Glutamatergic neuron (in vitro differentiated cells): ENCODE results near the gene SYN1. TPM values are rescaled to one million over a fixed set of nuclear protein-coding genes. Genes with fewer than 3 reads are reported as not detected.

Experiments
- DNase-seq: peaks from one replicate; pipeline ENCODE4 v3.0.0; 2022
- H3K27ac Mint-ChIP-seq: one replicate; pipeline ENCODE4 v1.8.0; 2020; ENCODE audit warnings: mild to moderate bottlenecking, mixed read lengths, inconsistent platforms; ENCODE audit not compliant: unreplicated experiment
- H3K27me3 Mint-ChIP-seq: one replicate; pipeline ENCODE4 v1.8.0; 2020; ENCODE audit warnings: mild to moderate bottlenecking, moderate library complexity, mixed read lengths, inconsistent platforms; ENCODE audit not compliant: unreplicated experiment
- H3K36me3 Mint-ChIP-seq: one replicate; pipeline ENCODE4 v1.8.0; 2020; ENCODE audit warnings: mild to moderate bottlenecking, mixed read lengths, inconsistent platforms; ENCODE audit not compliant: unreplicated experiment
- H3K4me1 Mint-ChIP-seq: one replicate; pipeline ENCODE4 v1.8.0; 2020; ENCODE audit warnings: mild to moderate bottlenecking, low read depth, mixed read lengths, inconsistent platforms; ENCODE audit not compliant: unreplicated experiment
- H3K4me3 Mint-ChIP-seq: one replicate; pipeline ENCODE4 v1.8.0; 2020; ENCODE audit warnings: mild to moderate bottlenecking, mixed read lengths, inconsistent platforms; ENCODE audit not compliant: unreplicated experiment
- H3K9me3 Mint-ChIP-seq: one replicate; pipeline ENCODE4 v1.8.0; 2020; ENCODE audit warnings: mild to moderate bottlenecking, moderate library complexity, mixed read lengths, inconsistent platforms; ENCODE audit not compliant: unreplicated experiment
- total RNA-seq: library from RNA; stranded (reverse); fragmentation: NEBNext Ultra II Directional; extraction: Animal tissue kit (Norgen Biotek cat#: 25700); gene quantifications from one replicate; pipeline ENCODE4 v1.2.1, GENCODE V29; 2021; ENCODE audit not compliant: unreplicated experiment
- TF ChIP-seq, protein P1 (sequence below): fragments of 200-600 bp; sonication (generic); IDR thresholded peaks from one replicate; pipeline ENCODE4 v1.5.0; 2021; ENCODE audit not compliant: partially characterized antibody, unreplicated experiment

Gene SYN1
- total RNA-seq, 1 donor from 2014 or later = 34.2 TPM

DNA sequence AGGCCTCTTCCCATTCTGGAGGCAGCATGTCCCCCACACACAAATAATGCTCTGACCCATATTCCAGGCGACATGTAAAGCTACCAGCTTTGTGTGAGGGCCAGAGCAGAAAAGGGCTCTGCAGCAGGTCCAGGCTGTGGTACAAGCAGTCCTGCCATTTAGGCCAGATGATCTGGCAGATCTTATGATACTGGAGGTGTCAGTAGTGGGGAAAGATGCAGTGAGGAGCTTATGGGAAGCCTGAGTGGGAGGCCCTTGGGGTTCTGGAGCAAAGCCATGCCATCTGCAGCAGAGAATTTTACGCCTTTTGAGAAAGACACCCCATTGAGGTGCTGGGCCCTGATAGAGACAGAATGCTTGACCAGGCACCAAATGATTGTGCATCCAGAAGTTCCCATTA lies 7.7 kb downstream of the SYN1 start:
- Mint-ChIP-seq H3K36me3 (no peaks in the 10 kb centered on the region), H3K27ac (no peak overlapping the region), H3K9me3 (peaks cover 1% of the 10 kb centered on the region), H3K4me3 (no peak overlapping the region), H3K4me1 (no peaks in the 10 kb centered on the region), H3K27me3 (no peaks in the 10 kb centered on the region)
- TF ChIP-seq, protein P1, sequence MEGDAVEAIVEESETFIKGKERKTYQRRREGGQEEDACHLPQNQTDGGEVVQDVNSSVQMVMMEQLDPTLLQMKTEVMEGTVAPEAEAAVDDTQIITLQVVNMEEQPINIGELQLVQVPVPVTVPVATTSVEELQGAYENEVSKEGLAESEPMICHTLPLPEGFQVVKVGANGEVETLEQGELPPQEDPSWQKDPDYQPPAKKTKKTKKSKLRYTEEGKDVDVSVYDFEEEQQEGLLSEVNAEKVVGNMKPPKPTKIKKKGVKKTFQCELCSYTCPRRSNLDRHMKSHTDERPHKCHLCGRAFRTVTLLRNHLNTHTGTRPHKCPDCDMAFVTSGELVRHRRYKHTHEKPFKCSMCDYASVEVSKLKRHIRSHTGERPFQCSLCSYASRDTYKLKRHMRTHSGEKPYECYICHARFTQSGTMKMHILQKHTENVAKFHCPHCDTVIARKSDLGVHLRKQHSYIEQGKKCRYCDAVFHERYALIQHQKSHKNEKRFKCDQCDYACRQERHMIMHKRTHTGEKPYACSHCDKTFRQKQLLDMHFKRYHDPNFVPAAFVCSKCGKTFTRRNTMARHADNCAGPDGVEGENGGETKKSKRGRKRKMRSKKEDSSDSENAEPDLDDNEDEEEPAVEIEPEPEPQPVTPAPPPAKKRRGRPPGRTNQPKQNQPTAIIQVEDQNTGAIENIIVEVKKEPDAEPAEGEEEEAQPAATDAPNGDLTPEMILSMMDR = no peak
- DNase-seq = no peak

DNA sequence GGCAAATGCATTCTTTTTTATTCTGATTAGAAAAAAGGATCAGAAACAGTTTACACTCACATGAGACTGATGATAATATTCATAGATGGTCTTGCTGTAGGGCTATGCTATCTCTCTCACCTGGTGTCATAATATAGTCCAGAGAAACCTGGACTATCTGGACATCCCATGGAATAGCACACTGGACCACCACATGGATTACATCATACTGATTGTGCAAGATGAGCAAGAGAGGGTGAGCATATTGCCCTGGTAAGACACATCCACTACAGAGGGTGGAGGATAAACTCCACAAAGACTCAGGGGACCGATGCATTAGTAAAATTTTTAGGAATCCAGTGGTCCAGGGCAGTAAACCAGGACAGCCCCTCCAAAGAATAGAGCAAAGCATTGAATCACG lies 8.2 kb downstream of the SYN1 start:
- H3K9me3 Mint-ChIP-seq = peaks cover 1% of the 10 kb centered on the region
- no peak for DNase-seq
- H3K27me3 Mint-ChIP-seq = no peaks in the 10 kb centered on the region
- TF ChIP-seq, protein P1 = no peak
- no peaks in the 10 kb centered on the region for H3K4me1 Mint-ChIP-seq
- no peak overlapping the region for H3K4me3 Mint-ChIP-seq
- no peaks in the 10 kb centered on the region for H3K36me3 Mint-ChIP-seq
- no peak overlapping the region for H3K27ac Mint-ChIP-seq

DNA sequence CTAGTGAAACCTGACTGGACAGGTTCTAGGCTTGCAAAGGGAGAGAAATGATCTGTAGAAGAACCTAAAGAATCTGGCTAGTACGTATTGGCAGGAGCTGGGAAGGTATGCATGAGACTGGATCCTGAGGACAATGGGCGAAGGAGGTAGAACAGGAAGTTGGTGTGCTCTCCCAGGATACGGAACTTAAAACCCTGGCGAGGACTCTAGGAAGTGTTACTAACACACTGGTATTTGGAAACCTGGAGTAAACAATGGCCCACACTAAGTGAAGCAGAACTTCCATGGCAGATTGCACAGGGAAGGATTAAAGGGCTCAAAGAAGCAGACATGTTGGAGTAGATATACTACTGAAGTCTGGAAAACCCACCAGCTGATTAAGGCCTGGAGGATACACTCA lies 9.1 kb downstream of the SYN1 start:
- Mint-ChIP-seq H3K9me3 (peaks cover 1% of the 10 kb centered on the region), H3K27ac (no peak overlapping the region), H3K4me3 (no peak overlapping the region), H3K4me1 (no peaks in the 10 kb centered on the region), H3K27me3 (no peaks in the 10 kb centered on the region), H3K36me3 (no peaks in the 10 kb centered on the region)
- TF ChIP-seq, protein P1 = no peak
- no peak for DNase-seq

DNA sequence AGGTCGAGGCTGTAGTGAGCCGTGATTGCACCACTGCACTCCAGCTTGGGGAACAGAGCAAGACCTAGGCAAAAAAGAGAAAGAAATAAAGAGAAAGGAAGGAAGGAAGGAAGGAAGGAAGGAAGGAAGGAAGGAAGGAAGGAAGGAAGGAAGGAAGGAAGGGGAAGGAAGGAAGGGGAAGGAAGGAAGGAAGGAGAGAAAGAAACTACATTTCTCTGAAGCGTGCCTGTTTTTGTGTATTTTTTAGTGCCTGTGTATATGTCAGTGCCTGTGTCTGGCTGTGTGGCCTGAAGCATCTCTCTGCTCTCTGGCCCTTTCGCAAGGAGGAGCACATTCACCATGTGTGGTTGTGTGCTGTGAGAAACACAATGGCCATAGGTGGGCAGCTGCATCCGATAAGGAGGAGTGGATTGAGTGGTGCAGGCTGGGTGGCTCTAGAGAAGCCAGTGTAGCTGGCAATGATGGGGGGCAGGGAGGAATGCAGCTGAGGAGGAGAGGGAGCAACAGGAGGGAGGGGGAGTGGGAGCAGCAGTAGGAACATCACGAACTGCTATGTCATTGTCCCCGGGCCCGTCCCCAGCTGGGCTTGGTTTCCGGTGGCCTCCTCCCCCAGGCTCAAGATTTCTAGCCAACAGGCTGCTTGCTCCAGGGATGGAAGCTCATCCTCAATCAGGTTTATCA lies 11.4 kb downstream of the SYN1 start:
- H3K4me1 Mint-ChIP-seq = no peaks in the 10 kb centered on the region
- no peak overlapping the region for H3K4me3 Mint-ChIP-seq
- TF ChIP-seq, protein P1 = no peak
- no peak overlapping the region for H3K27ac Mint-ChIP-seq
- DNase-seq = no peak
- H3K36me3 Mint-ChIP-seq = no peaks in the 10 kb centered on the region
- H3K27me3 Mint-ChIP-seq = no peaks in the 10 kb centered on the region
- peaks cover 1% of the 10 kb centered on the region for H3K9me3 Mint-ChIP-seq

- Mint-ChIP-seq H3K4me1 (no peaks in the 10 kb centered on the region), H3K27ac (no peak overlapping the region), H3K4me3 (no peak overlapping the region), H3K9me3 (no peaks in the 10 kb centered on the region), H3K27me3 (no peaks in the 10 kb centered on the region), H3K36me3 (no peaks in the 10 kb centered on the region)
- TF ChIP-seq, protein P1 = no peak
- DNase-seq = no peak
These were observed 12.6 kb downstream of the SYN1 start for GRCh38 chrX:47607091-47607490.
